Vagina (tissue), 2 donors: ENCODE results near the gene RBM44.

Source experiments
- POLR2A ChIP-seq, 2 donors: fragments of 450-650 bp; IDR thresholded peaks; one replicate each; pipeline ENCODE4 v1.6.1; 2017; ENCODE audit warnings: antibody characterized with exemption in 2 of 2, mild to moderate bottlenecking in 2 of 2, moderate library complexity in 2 of 2
- TF ChIP-seq, protein P1 (sequence below), 3 experiments: fragments of 450-650 bp in 2 of 3; fragments of 200-600 bp in 1 of 3; sonication (generic) in 1 of 3; IDR thresholded peaks; one replicate each; pipeline ENCODE4 v1.5.1; 2017 to 2019; ENCODE audit warnings: antibody characterized with exemption in 3 of 3, mild to moderate bottlenecking in 2 of 3, moderate library complexity in 2 of 3

DNA sequence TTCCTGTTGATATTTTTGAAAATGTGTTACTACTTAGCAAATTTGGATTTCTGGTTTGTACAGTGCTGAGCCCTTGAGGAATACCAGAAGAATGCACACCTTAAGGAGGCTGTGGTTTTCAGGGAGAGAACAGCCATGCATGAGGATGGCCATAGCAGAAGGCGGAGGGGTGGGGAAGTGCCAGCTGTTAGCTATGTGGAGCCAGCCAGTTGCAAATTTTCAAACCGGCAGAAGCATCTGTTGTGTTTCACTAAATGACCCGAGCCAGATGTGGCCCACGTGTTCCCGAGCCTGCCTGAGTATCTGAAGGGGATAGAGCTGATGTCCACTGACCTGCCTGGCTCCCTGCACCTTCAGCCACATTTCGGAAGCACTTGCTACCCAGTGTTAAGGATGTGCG, 16.4 kb upstream of the RBM44 start:
- TF ChIP-seq, protein P1, sequence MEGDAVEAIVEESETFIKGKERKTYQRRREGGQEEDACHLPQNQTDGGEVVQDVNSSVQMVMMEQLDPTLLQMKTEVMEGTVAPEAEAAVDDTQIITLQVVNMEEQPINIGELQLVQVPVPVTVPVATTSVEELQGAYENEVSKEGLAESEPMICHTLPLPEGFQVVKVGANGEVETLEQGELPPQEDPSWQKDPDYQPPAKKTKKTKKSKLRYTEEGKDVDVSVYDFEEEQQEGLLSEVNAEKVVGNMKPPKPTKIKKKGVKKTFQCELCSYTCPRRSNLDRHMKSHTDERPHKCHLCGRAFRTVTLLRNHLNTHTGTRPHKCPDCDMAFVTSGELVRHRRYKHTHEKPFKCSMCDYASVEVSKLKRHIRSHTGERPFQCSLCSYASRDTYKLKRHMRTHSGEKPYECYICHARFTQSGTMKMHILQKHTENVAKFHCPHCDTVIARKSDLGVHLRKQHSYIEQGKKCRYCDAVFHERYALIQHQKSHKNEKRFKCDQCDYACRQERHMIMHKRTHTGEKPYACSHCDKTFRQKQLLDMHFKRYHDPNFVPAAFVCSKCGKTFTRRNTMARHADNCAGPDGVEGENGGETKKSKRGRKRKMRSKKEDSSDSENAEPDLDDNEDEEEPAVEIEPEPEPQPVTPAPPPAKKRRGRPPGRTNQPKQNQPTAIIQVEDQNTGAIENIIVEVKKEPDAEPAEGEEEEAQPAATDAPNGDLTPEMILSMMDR (IDR thresholded peaks at IDR 0.05): no peak
- no peak for TF ChIP-seq POLR2A (IDR thresholded peaks at IDR 0.05)
